GM19099 (cell line): ENCODE data around the gene NAP1L4.

Experiments
- POLR2A ChIP-seq: IDR thresholded peaks from 3 replicates; pipeline ENCODE4 v1.6.1; 2011; ENCODE audit warnings: low read depth; ENCODE audit not compliant: insufficient read length; ENCODE audit errors: extremely low read depth

NAP1L4 gene

GRCh38 chr11:3002351-3002861 lies 10.3 kb upstream of the NAP1L4 start:
- no peak for TF ChIP-seq POLR2A

- no peak for TF ChIP-seq POLR2A
Measured at GRCh38 chr11:3001496-3001895, 9.4 kb upstream of the NAP1L4 start.

GRCh38 chr11:3000032-3000961 lies 8.2 kb upstream of the NAP1L4 start:
- TF ChIP-seq POLR2A: no peak

- TF ChIP-seq POLR2A: no peak
Measured at GRCh38 chr11:2999464-2999998, 7.4 kb upstream of the NAP1L4 start.

- TF ChIP-seq POLR2A: no peak
Measured at GRCh38 chr11:2998073-2998850, 6.1 kb upstream of the NAP1L4 start.

GRCh38 chr11:2997406-2997805 lies 5.3 kb upstream of the NAP1L4 start:
- TF ChIP-seq POLR2A: no peak

GRCh38 chr11:2996976-2997375 lies 4.8 kb upstream of the NAP1L4 start:
- no peak for TF ChIP-seq POLR2A

GRCh38 chr11:2995893-2996554 lies 3.9 kb upstream of the NAP1L4 start:
- no peak for TF ChIP-seq POLR2A

GRCh38 chr11:2995031-2995561 lies 3.0 kb upstream of the NAP1L4 start:
- TF ChIP-seq POLR2A: no peak

GRCh38 chr11:2994336-2994730 lies 2.2 kb upstream of the NAP1L4 start:
- TF ChIP-seq POLR2A: no peak

- TF ChIP-seq POLR2A: no peak
Measured at GRCh38 chr11:2992997-2993325, 832 bp upstream of the NAP1L4 start.

GRCh38 chr11:2991452-2992233 lies 486 bp downstream of the NAP1L4 start:
- no peak for TF ChIP-seq POLR2A

GRCh38 chr11:2990617-2991451 lies 1.3 kb downstream of the NAP1L4 start:
- peak; percentile 28 for TF ChIP-seq POLR2A
